Measurements from ENCODE around the gene TIGAR. TPM values are rescaled to one million over a fixed set of nuclear protein-coding genes. Genes with fewer than 3 reads are reported as not detected.

Gene TIGAR
- total and polyA plus RNA-seq, 3 experiments from 2014 or later = 4.2 to 29.6 (median 22.8) TPM

DNA sequence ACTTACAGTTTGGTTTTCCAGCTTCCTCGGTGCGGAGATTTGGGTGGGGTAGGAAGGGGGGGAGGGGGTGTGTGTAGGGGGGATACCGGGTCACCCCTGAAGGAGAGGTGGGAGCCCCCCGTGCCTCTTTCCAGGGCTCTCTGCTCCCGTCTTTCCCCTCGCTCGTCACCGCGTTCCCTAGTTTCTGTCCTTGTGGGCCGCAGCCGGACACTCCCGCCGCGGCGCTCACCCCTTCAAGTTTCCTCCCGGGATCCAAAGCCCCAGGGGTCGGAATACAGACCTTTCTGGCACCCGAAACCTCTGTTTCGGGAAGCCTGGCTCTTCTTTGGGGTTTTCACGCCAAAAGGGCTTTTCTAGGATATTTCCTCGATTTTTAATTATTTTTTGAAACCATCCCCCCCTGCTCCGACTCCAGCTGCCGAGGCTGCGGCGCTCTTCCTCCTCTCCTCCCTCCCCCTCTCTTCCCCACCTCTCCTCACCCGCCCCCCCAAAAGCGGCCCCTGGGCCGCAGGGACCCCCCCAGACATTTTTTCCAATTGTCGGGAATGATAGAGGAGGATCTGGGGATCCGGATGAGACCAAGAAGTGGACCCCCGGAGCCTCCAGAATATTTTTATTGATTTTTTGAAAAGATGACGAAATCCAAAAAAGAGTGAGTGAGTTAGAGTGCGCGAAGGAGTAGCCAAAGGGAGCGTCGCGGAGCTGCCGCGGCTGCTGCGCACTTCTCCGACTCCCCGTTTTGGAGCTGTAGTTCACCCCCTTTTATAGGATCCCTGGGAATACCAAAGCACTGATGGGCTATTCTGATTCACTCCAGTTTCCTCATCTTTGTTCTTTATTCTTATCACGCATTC lies 45.8 kb upstream of the TIGAR start:
- peak in 1 of 5 donors; percentile 29 for DNase-seq
- POLR2A ChIA-PET = interaction anchor here (0.6 to 3.0 kb wide), 11 partner anchors 10 to 402 kb away, joined by 3 to 16 read pairs (median 4); partner anchors contain the start of gene PARP11
- Histone ChIP-seq H3K36me3 (ENCODE audit: insufficient read depth, low read length) (peaks cover 39% of the 10 kb centered on the region), H3K9me3 (ENCODE audit: low read length) (no peaks in the 10 kb centered on the region), H3K4me1 (ENCODE audit: insufficient read depth, low read length) (peaks cover 47% of the 10 kb centered on the region), H3K27me3 (ENCODE audit: insufficient read depth, low read length, poor library complexity, severe bottlenecking) (no peaks in the 10 kb centered on the region), H3K4me3 (ENCODE audit: low read length) (peak overlapping the region; percentile 91), H3K27ac (ENCODE audit: low read depth, low read length) (peak overlapping the region; percentile 94)
- Mint-ChIP-seq H3K4me1 (peaks cover 48 to 66% (median 57%) of the 10 kb centered on the region in 3 donors), H3K9me3 (peaks cover 0 to 3% (median 0%) of the 10 kb centered on the region in 5 donors), H3K27ac (peak overlapping the region; percentile 94 to 100 (median 98)), H3K4me3 (peak overlapping the region; percentile 89 to 99 (median 97)), H3K27me3 (peaks cover 0 to 7% of the 10 kb centered on the region in 2 donors), H3K36me3 (peaks cover 6 to 67% (median 16%) of the 10 kb centered on the region in 3 donors)
- CTCF ChIA-PET = interaction anchor here (1.0 to 7.4 kb wide), 18 partner anchors 12 to 390 kb away, joined by 3 to 133 read pairs (median 12); no protein-coding TSS in a partner anchor

DNA sequence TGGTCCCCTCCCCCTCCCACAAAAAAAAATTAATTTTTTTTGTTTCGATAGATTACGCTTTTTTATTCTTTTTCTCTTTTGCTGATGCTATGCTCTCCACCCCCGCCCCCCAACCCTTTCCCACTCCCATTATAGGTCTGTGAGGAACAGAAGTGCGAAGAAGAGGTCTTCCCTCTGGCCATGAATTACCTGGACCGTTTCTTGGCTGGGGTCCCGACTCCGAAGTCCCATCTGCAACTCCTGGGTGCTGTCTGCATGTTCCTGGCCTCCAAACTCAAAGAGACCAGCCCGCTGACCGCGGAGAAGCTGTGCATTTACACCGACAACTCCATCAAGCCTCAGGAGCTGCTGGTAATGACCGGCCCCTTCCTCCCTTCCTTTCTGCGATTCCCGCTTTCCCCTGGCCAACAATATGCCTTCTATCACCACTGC lies 45.1 kb upstream of the TIGAR start:
- Mint-ChIP-seq H3K36me3 (peaks cover 6 to 70% (median 16%) of the 10 kb centered on the region in 3 donors), H3K4me1 (peaks cover 49 to 68% (median 59%) of the 10 kb centered on the region in 3 donors), H3K27me3 (peaks cover 0 to 5% of the 10 kb centered on the region in 2 donors), H3K4me3 (peak overlapping the region; percentile 89 to 99 (median 97)), H3K9me3 (peaks cover 0 to 3% (median 0%) of the 10 kb centered on the region in 5 donors), H3K27ac (peak overlapping the region; percentile 94 to 100 (median 98))
- ChIA-PET CTCF (interaction anchor here (0.9 to 7.4 kb wide), 30 partner anchors 7 to 390 kb away, joined by 3 to 133 read pairs (median 8); no protein-coding TSS in a partner anchor), POLR2A (interaction anchor here (0.6 to 3.0 kb wide), 7 partner anchors 18 to 402 kb away, joined by 3 to 16 read pairs (median 7); partner anchors contain the start of gene PARP11)
- Histone ChIP-seq H3K36me3 (ENCODE audit: insufficient read depth, low read length) (peaks cover 45% of the 10 kb centered on the region), H3K4me1 (ENCODE audit: insufficient read depth, low read length) (peaks cover 52% of the 10 kb centered on the region), H3K27ac (ENCODE audit: low read depth, low read length) (peak overlapping the region; percentile 94), H3K27me3 (ENCODE audit: insufficient read depth, low read length, poor library complexity, severe bottlenecking) (no peaks in the 10 kb centered on the region), H3K9me3 (ENCODE audit: low read length) (no peaks in the 10 kb centered on the region), H3K4me3 (ENCODE audit: low read length) (peak overlapping the region; percentile 91)
- no peak for DNase-seq

DNA sequence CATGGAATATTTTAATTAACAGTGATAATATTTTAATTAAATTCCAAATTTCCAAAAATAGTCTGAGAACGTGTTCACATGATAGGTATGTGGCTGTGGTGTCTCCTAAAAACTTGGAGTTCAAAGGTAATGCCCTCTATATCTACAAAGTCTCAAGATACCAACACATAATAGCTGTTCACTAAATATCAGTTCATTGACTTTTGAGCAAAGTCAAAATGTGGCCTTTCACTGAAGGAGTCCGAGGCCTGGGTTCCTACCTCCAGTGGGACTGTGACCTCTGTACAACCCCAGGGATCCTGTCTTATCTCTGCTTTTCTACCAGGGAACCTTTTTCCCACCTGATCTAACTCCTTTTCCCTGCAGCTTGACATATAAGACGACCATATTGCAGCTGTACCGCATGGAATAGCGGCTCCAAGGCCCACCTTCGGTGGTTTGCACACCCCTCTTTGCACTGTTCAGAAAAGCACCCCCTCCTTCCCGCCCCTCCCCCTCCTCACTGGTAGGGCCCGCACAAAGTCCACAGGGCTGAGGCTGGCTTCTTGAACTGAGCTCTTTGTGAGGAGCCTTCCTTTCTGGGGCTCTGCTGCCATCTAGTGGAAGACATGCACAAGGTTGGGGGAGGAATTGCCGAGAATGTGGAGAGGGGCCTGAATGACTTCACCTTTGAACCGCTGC lies 44.3 kb upstream of the TIGAR start:
- Histone ChIP-seq H3K27me3 (ENCODE audit: insufficient read depth, low read length, poor library complexity, severe bottlenecking) (no peaks in the 10 kb centered on the region), H3K4me3 (ENCODE audit: low read length) (peak overlapping the region; percentile 2), H3K9me3 (ENCODE audit: low read length) (no peaks in the 10 kb centered on the region), H3K4me1 (ENCODE audit: insufficient read depth, low read length) (peaks cover 59% of the 10 kb centered on the region), H3K27ac (ENCODE audit: low read depth, low read length) (no peak overlapping the region), H3K36me3 (ENCODE audit: insufficient read depth, low read length) (peaks cover 52% of the 10 kb centered on the region)
- Mint-ChIP-seq H3K9me3 (peaks cover 0 to 3% (median 0%) of the 10 kb centered on the region in 5 donors), H3K27ac (peak overlapping the region; percentile 52 to 100 (median 98)), H3K36me3 (peaks cover 6 to 75% (median 16%) of the 10 kb centered on the region in 3 donors), H3K27me3 (peaks cover 0 to 5% of the 10 kb centered on the region in 2 donors), H3K4me1 (peaks cover 49 to 73% (median 67%) of the 10 kb centered on the region in 3 donors), H3K4me3 (peak overlapping the region; percentile 89 to 99 (median 97))
- peak; percentile 72 to 91 (median 81) for DNase-seq
- CTCF ChIA-PET = interaction anchor here (0.7 to 7.4 kb wide), 55 partner anchors 8 to 977 kb away, joined by 3 to 133 read pairs (median 5); partner anchors contain the start of genes PARP11 and TIGAR
- POLR2A ChIA-PET = interaction anchor here (0.6 to 3.0 kb wide), 10 partner anchors 9 to 407 kb away, joined by 3 to 16 read pairs (median 6); partner anchors contain the start of gene PARP11

GRCh38 chr12:4277205-4277543 lies 43.8 kb upstream of the TIGAR start:
- peaks cover 52 to 78% (median 69%) of the 10 kb centered on the region in 3 donors for H3K4me1 Mint-ChIP-seq
- H3K36me3 ChIP-seq (ENCODE audit: insufficient read depth, low read length) = peaks cover 53% of the 10 kb centered on the region
- POLR2A ChIA-PET = interaction anchor here (0.6 to 3.0 kb wide), 10 partner anchors 9 to 407 kb away, joined by 3 to 16 read pairs (median 6); partner anchors contain the start of gene PARP11
- H3K4me3 ChIP-seq (ENCODE audit: low read length) = peak overlapping the region; percentile 2
- peaks cover 6 to 81% (median 16%) of the 10 kb centered on the region in 3 donors for H3K36me3 Mint-ChIP-seq
- peak overlapping the region; percentile 52 to 100 (median 98) for H3K27ac Mint-ChIP-seq
- H3K4me1 ChIP-seq (ENCODE audit: insufficient read depth, low read length) = peaks cover 59% of the 10 kb centered on the region
- H3K9me3 Mint-ChIP-seq = peaks cover 0 to 3% (median 0%) of the 10 kb centered on the region in 5 donors
- H3K27me3 ChIP-seq (ENCODE audit: insufficient read depth, low read length, poor library complexity, severe bottlenecking) = no peaks in the 10 kb centered on the region
- no peak for DNase-seq
- no peak overlapping the region for H3K27ac ChIP-seq (ENCODE audit: low read depth, low read length)
- H3K4me3 Mint-ChIP-seq = peak overlapping the region; percentile 89 to 99 (median 97)
- peaks cover 0 to 5% of the 10 kb centered on the region in 2 donors for H3K27me3 Mint-ChIP-seq
- CTCF ChIA-PET = interaction anchor here (0.7 to 7.4 kb wide), 50 partner anchors 8 to 977 kb away, joined by 3 to 133 read pairs (median 5); partner anchors contain the start of genes PARP11 and TIGAR
- no peaks in the 10 kb centered on the region for H3K9me3 ChIP-seq (ENCODE audit: low read length)

DNA sequence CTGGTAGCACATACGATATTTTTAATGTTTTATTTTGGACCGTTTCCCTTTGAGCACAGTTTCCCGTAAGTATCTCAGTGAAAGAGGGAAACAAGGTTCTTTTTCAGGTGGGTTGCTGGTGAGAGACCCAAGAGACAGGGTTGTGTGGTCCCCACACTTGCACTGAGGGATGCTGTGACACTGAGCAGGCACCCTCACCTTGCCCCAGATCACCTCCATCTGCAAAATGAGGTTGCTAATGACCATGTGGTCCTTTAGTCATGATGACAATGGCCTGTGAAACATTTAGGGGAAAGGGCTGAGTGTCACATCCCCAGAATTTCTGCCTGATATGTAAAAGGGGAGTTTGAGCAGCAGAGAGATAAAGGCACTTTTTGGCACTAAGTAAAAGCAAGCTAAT lies 43.2 kb upstream of the TIGAR start:
- POLR2A ChIA-PET = interaction anchor here (0.9 to 3.0 kb wide), 2 partner anchors 392 to 394 kb away, joined by 3 to 16 read pairs; no protein-coding TSS in a partner anchor
- H3K9me3 Mint-ChIP-seq = no peaks in the 10 kb centered on the region
- peak overlapping the region; percentile 24 to 100 (median 62) for H3K27ac Mint-ChIP-seq
- peaks cover 57 to 81% (median 75%) of the 10 kb centered on the region in 3 donors for H3K4me1 Mint-ChIP-seq
- CTCF ChIA-PET = interaction anchor here (0.8 to 7.4 kb wide), 28 partner anchors 9 to 978 kb away, joined by 3 to 133 read pairs (median 9); partner anchors contain the start of gene PARP11
- peaks cover 0 to 5% of the 10 kb centered on the region in 2 donors for H3K27me3 Mint-ChIP-seq
- peaks cover 59% of the 10 kb centered on the region for H3K4me1 ChIP-seq (ENCODE audit: insufficient read depth, low read length)
- peak overlapping the region in 1 of 7 donors; percentile 48 for H3K4me3 Mint-ChIP-seq
- H3K36me3 ChIP-seq (ENCODE audit: insufficient read depth, low read length) = peaks cover 60% of the 10 kb centered on the region
- no peak overlapping the region for H3K27ac ChIP-seq (ENCODE audit: low read depth, low read length)
- no peak overlapping the region for H3K4me3 ChIP-seq (ENCODE audit: low read length)
- H3K27me3 ChIP-seq (ENCODE audit: insufficient read depth, low read length, poor library complexity, severe bottlenecking) = no peaks in the 10 kb centered on the region
- H3K9me3 ChIP-seq (ENCODE audit: low read length) = no peaks in the 10 kb centered on the region
- H3K36me3 Mint-ChIP-seq = peaks cover 6 to 86% (median 16%) of the 10 kb centered on the region in 3 donors
- DNase-seq = no peak

- H3K4me1 Mint-ChIP-seq = peaks cover 58 to 80% (median 74%) of the 10 kb centered on the region in 3 donors
- H3K27ac ChIP-seq (ENCODE audit: low read depth, low read length) = no peak overlapping the region
- H3K27me3 ChIP-seq (ENCODE audit: insufficient read depth, low read length, poor library complexity, severe bottlenecking) = no peaks in the 10 kb centered on the region
- ChIA-PET POLR2A (interaction anchor here (0.9 to 1.2 kb wide), 2 partner anchors 168 to 393 kb away, joined by 3 read pairs; no protein-coding TSS in a partner anchor), CTCF (interaction anchor here (1.0 to 7.4 kb wide), 14 partner anchors 10 to 393 kb away, joined by 3 to 133 read pairs (median 18); no protein-coding TSS in a partner anchor)
- H3K4me3 Mint-ChIP-seq = peak overlapping the region in 5 of 7 donors; percentile 20 to 65 (median 60)
- peaks cover 6 to 90% (median 16%) of the 10 kb centered on the region in 3 donors for H3K36me3 Mint-ChIP-seq
- no peaks in the 10 kb centered on the region for H3K9me3 ChIP-seq (ENCODE audit: low read length)
- DNase-seq = no peak
- peaks cover 63% of the 10 kb centered on the region for H3K4me1 ChIP-seq (ENCODE audit: insufficient read depth, low read length)
- H3K27ac Mint-ChIP-seq = peak overlapping the region; percentile 29 to 100 (median 80)
- H3K4me3 ChIP-seq (ENCODE audit: low read length) = no peak overlapping the region
- peaks cover 0 to 2% of the 10 kb centered on the region in 2 donors for H3K27me3 Mint-ChIP-seq
- peaks cover 67% of the 10 kb centered on the region for H3K36me3 ChIP-seq (ENCODE audit: insufficient read depth, low read length)
- H3K9me3 Mint-ChIP-seq = no peaks in the 10 kb centered on the region
Measured at GRCh38 chr12:4278329-4279197, 42.5 kb upstream of the TIGAR start.

All from CD8-positive, alpha-beta memory T cell (primary cell).